Endothelial cell (in vitro differentiated cells): Measurements from ENCODE around the gene CACUL1. TPM values are rescaled to one million over a fixed set of nuclear protein-coding genes. Genes with fewer than 3 reads are reported as not detected.
"Not testable (repeated sequence)": the region's sequence is repeated elsewhere in the genome, so short reads cannot be mapped to it uniquely, and the experiment has no call there.

Experiments
- DNase-seq: peaks from one replicate; pipeline ENCODE4 v3.0.0; 2021; ENCODE audit warnings: low spot score
- H3K27ac Mint-ChIP-seq: one replicate; pipeline ENCODE4 v1.8.0; 2021; ENCODE audit warnings: mixed read lengths, inconsistent platforms; ENCODE audit not compliant: unreplicated experiment
- H3K27me3 Mint-ChIP-seq: one replicate; pipeline ENCODE4 v1.8.0; 2021; ENCODE audit warnings: mild to moderate bottlenecking, moderate library complexity, mixed read lengths, inconsistent platforms; ENCODE audit not compliant: unreplicated experiment
- H3K36me3 Mint-ChIP-seq: one replicate; pipeline ENCODE4 v1.8.0; 2021; ENCODE audit warnings: mild to moderate bottlenecking, low read depth, mixed read lengths, inconsistent platforms; ENCODE audit not compliant: unreplicated experiment
- H3K4me1 Mint-ChIP-seq: one replicate; pipeline ENCODE4 v1.8.0; 2021; ENCODE audit warnings: mild to moderate bottlenecking, mixed read lengths, inconsistent platforms; ENCODE audit not compliant: unreplicated experiment
- H3K4me3 Mint-ChIP-seq: one replicate; pipeline ENCODE4 v1.8.0; 2021; ENCODE audit warnings: mild to moderate bottlenecking, mixed read lengths, inconsistent platforms; ENCODE audit not compliant: unreplicated experiment
- H3K9me3 Mint-ChIP-seq: one replicate; pipeline ENCODE4 v1.8.0; 2021; ENCODE audit warnings: mixed read lengths, inconsistent platforms; ENCODE audit not compliant: unreplicated experiment
- total RNA-seq: library from RNA; stranded (reverse); fragmentation: NEBNext Ultra II Directional; extraction: Animal tissue kit (Norgen Biotek cat#: 25700); gene quantifications from one replicate; pipeline ENCODE4 v1.2.1, GENCODE V29; 2021; ENCODE audit not compliant: unreplicated experiment
- TF ChIP-seq, protein P1 (sequence below): fragments of 200-600 bp; sonication (generic); IDR thresholded peaks from one replicate; pipeline ENCODE4 v1.5.0; 2021; ENCODE audit warnings: antibody characterized with exemption; ENCODE audit not compliant: unreplicated experiment

The CACUL1 gene
- total RNA-seq, 1 donor from 2014 or later = 59.0 TPM

DNA sequence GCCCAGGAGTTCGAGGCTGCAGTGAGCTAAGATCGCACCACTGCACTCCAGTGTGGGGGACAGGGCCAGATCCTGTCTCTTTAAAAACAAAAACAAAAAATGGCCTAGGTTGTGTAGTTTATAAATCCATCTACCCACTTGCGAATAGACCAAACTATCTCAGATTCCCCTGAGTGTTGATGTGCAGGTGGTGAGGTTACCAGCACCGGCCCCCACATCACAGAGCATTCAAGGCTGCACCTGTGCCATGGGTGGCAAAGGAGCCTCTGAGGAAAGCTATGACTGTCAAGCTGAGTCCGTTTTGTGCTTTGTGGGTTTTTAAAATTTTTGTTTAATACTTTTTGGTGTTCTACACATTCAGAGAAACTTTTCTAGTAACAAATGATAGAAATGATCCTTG is 30.8 kb upstream of the CACUL1 start:
- no peaks in the 10 kb centered on the region for H3K36me3 Mint-ChIP-seq
- TF ChIP-seq, protein P1, sequence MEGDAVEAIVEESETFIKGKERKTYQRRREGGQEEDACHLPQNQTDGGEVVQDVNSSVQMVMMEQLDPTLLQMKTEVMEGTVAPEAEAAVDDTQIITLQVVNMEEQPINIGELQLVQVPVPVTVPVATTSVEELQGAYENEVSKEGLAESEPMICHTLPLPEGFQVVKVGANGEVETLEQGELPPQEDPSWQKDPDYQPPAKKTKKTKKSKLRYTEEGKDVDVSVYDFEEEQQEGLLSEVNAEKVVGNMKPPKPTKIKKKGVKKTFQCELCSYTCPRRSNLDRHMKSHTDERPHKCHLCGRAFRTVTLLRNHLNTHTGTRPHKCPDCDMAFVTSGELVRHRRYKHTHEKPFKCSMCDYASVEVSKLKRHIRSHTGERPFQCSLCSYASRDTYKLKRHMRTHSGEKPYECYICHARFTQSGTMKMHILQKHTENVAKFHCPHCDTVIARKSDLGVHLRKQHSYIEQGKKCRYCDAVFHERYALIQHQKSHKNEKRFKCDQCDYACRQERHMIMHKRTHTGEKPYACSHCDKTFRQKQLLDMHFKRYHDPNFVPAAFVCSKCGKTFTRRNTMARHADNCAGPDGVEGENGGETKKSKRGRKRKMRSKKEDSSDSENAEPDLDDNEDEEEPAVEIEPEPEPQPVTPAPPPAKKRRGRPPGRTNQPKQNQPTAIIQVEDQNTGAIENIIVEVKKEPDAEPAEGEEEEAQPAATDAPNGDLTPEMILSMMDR = no peak
- peaks cover 8% of the 10 kb centered on the region for H3K27me3 Mint-ChIP-seq
- H3K9me3 Mint-ChIP-seq = no peaks in the 10 kb centered on the region
- H3K4me1 Mint-ChIP-seq = no peaks in the 10 kb centered on the region
- no peak for DNase-seq
- no peak overlapping the region for H3K27ac Mint-ChIP-seq
- no peak overlapping the region for H3K4me3 Mint-ChIP-seq

DNA sequence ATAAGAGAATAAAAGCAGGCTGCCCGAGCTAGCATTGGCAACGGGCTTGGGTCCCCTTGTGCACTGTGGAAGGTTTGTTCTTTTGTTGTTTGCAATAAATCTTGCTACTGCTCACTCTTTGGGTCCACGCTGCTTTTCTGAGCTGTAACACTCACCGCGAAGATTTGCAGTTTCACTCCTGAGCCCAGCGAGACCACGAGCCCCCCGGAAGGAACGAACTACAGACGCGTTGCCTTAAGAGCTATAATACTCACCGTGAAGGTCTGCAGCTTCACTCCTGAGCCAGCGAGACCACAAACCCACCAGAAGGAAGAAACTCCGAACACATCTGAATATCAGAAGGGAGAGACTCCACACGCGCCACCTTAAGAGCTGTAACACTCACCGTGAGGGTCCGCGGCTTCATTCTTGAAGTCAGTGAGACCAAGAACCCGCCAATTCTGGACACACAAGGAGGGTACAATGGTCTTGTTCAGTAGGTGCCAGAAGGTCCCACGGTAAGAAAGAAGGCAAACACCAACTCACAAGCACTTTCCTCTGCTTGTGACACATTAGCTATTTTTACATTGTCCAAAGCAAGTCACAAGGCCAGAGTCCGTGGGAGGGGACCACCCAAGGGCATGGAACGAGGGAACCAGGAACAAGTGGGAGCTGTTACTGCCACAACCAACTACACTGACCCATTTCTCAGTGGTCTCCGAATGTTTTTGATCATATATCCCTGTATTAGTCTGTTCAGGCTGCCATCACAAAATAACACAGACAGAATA is 29.2 kb upstream of the CACUL1 start:
- Mint-ChIP-seq H3K4me3 (peak overlapping the region; percentile 37), H3K4me1 (no peaks in the 10 kb centered on the region), H3K27me3 (peaks cover 9% of the 10 kb centered on the region)

DNA sequence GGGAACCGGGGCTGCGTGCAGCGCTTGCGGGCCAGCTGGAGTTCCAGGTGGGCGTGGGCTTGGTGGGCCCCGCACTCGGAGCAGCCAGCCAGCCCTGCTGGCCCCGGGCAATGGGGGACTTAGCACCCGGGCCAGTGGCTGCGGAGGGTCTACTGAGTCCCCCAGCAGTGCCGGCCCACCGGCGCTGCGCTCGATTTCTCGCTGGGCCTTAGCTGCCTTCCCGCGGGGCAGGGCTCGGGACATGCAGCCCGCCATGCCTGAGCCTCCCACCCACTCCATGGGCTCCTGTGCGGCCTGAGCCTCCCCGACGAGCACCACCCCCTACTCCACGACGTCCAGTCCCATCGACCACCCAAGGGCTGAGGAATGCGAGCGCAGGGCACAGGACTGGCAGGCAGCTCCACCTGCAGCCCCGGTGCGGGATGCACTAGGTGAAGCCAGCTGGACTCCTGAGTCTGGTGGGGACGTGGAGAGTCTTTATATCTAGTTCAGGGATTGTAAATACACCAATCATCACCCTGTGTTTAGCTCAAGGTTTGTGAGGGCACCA is 28.2 kb upstream of the CACUL1 start:
- peaks cover 13% of the 10 kb centered on the region for H3K27me3 Mint-ChIP-seq
- not testable (repeated sequence) for H3K9me3 Mint-ChIP-seq, H3K4me1 Mint-ChIP-seq, H3K36me3 Mint-ChIP-seq, DNase-seq, H3K4me3 Mint-ChIP-seq, H3K27ac Mint-ChIP-seq

More for the DNA sequence above, 29.2 kb upstream of the CACUL1 start:
- H3K27ac Mint-ChIP-seq = no peak overlapping the region
- TF ChIP-seq, protein P1 = no peak
- H3K9me3 Mint-ChIP-seq = peaks cover 4% of the 10 kb centered on the region
- no peak for DNase-seq
- H3K36me3 Mint-ChIP-seq = no peaks in the 10 kb centered on the region

DNA sequence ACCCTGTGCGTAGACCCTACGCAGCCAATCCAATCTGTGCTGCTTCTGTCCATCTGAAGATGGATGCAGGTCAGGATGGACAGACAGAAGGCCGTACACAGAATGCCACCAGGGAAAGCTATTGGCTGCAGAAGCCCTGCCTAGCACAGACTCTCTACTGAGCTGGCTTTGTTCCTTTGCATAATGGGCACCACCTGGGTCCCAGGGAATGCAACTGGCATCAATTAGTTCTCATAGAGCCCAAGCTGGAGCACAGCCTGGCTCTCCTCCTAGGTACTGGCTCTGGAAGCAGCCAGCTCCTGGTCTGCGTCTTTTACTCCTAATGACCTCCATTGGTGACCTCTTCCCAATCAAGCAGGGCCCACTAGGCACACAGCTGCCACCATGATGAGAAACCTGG is 26.8 kb upstream of the CACUL1 start:
- Mint-ChIP-seq H3K27me3 (peaks cover 13% of the 10 kb centered on the region), H3K9me3 (peaks cover 4% of the 10 kb centered on the region), H3K27ac (no peak overlapping the region), H3K4me1 (no peaks in the 10 kb centered on the region), H3K4me3 (no peak overlapping the region), H3K36me3 (no peaks in the 10 kb centered on the region)
- TF ChIP-seq, protein P1 = no peak
- no peak for DNase-seq

- Mint-ChIP-seq H3K4me1 (no peaks in the 10 kb centered on the region), H3K27me3 (peaks cover 13% of the 10 kb centered on the region), H3K4me3 (no peak overlapping the region)
Measured at GRCh38 chr10:118778727-118779126, 24.0 kb upstream of the CACUL1 start.

More at GRCh38 chr10:118778727-118779126, 24.0 kb upstream of the CACUL1 start:
- Mint-ChIP-seq H3K9me3 (peaks cover 4% of the 10 kb centered on the region), H3K27ac (no peak overlapping the region), H3K36me3 (no peaks in the 10 kb centered on the region)
- no peak for DNase-seq
- TF ChIP-seq, protein P1 = no peak
